HG02943 (cell line): ENCODE results near the gene CHRNB2.
"Not testable (repeated sequence)": the region's sequence is repeated elsewhere in the genome, so short reads cannot be mapped to it uniquely, and the experiment has no call there.

ENCODE experiments used
- ATAC-seq: cut with Tn5 transposase; IDR thresholded peaks from one replicate; pipeline ENCODE4 v1.9.1; 2021; ENCODE audit warnings: mild to moderate bottlenecking, low read depth, moderate library complexity; ENCODE audit not compliant: unreplicated experiment

The CHRNB2 gene, protein sequence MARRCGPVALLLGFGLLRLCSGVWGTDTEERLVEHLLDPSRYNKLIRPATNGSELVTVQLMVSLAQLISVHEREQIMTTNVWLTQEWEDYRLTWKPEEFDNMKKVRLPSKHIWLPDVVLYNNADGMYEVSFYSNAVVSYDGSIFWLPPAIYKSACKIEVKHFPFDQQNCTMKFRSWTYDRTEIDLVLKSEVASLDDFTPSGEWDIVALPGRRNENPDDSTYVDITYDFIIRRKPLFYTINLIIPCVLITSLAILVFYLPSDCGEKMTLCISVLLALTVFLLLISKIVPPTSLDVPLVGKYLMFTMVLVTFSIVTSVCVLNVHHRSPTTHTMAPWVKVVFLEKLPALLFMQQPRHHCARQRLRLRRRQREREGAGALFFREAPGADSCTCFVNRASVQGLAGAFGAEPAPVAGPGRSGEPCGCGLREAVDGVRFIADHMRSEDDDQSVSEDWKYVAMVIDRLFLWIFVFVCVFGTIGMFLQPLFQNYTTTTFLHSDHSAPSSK

GRCh38 chr1:154567386-154568156 lies at the start of gene CHRNB2:
TSS of gene CHRNB2 (plus strand) at chr1:154567778. CDS start at chr1:154568045, 267 bp downstream.
- ATAC-seq: no peak

- ATAC-seq: no peak
These were observed 48.0 kb upstream of the CHRNB2 start for GRCh38 chr1:154519591-154519991.

DNA sequence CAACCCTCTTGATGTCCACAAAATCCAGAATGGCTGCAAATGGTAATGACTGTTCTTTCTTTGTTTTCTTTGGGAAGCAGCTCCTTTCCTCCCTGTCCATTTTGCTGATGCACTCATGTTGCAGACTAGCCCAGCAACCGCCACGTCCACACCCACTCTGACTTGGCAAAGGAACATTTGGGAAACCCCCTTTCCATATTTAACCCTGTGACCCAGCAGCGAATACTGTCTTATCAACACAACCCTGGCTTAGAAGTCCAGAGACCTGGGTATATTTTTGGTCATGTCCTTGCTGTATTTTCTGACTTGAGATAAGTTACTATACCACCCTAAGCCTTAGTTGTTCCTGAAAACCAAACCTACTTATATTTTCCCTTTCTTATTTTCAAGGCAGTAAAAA lies 47.2 kb upstream of the CHRNB2 start:
- ATAC-seq: no peak

DNA sequence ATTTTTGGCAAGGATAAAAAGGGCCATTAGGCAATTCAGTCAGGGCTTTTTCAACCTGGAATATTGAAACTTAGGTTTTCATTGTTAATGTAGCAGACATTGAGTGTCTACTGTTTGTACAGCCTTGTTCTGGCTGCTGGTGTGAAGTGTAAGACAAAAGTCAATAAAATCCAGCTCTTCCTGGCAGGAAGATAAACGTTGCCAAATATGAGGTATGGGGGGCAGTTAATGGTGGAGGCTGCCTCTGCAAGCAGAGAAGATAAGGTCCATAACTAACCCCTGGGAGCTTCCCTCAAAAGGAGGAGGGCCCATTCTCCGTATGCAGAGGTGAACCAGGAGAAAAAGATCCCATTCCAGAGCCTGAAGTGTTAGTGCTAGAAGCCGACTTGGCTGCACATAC lies 45.9 kb upstream of the CHRNB2 start:
- no peak for ATAC-seq

DNA sequence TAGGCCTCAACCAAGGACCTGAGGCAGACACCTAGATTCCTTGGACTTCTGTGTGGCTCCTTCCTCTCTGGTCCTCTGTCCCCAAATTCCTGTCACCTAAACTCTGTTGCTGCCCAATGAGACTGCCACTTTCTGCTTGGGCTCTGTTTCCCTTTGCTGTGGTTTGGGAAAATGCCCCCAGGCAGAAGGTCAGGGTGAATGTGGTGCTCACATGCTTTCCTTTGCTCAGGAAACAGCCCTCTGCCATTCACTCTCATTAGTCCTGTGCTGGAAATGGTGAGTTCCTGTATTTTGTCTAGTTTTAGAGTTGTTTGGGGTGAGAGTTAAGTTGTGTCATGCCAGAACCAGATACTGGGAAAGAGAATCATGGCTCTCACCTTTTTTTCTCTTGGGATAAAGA lies 42.7 kb upstream of the CHRNB2 start:
- no peak for ATAC-seq

DNA sequence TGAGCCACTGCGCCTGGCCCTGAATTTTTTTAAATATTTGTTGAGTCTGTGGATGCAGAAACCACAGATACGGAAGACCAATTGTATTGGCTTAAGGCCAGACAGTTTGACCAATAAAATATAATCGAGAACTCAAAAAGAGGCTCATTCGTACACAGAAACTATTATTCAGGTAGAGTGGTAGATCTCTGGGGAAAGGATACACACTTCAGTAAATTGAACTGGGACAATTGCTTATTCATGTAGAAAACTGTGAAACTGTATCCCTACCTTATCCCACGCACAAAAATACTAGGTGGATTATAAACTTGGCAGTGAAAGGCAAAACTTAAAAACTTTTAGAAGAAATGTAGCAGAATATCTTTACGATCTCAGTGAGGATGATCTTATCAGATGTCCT lies 40.4 kb upstream of the CHRNB2 start:
- no peak for ATAC-seq

DNA sequence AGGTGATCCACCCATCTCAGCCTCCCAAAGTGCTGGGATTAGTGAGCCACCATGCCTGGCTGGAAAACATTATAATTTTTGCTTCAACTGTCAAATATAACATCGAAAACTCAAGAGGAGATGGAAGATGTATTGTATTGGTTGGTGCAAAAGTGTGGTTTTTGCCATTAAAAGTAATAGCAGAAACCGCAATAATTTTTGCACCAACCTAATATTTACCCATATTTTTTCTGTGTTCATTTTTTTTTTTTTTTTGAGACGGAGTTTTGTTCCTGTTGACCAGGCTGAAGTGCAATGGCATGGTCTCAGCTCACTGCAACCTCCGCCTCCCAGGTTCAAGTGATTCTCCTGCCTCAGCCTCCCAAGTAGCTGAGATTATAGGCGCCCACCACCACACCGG lies 38.3 kb upstream of the CHRNB2 start:
- no peak for ATAC-seq

- not testable (repeated sequence) for ATAC-seq
These were observed 35.6 kb upstream of the CHRNB2 start for GRCh38 chr1:154531950-154532349.

DNA sequence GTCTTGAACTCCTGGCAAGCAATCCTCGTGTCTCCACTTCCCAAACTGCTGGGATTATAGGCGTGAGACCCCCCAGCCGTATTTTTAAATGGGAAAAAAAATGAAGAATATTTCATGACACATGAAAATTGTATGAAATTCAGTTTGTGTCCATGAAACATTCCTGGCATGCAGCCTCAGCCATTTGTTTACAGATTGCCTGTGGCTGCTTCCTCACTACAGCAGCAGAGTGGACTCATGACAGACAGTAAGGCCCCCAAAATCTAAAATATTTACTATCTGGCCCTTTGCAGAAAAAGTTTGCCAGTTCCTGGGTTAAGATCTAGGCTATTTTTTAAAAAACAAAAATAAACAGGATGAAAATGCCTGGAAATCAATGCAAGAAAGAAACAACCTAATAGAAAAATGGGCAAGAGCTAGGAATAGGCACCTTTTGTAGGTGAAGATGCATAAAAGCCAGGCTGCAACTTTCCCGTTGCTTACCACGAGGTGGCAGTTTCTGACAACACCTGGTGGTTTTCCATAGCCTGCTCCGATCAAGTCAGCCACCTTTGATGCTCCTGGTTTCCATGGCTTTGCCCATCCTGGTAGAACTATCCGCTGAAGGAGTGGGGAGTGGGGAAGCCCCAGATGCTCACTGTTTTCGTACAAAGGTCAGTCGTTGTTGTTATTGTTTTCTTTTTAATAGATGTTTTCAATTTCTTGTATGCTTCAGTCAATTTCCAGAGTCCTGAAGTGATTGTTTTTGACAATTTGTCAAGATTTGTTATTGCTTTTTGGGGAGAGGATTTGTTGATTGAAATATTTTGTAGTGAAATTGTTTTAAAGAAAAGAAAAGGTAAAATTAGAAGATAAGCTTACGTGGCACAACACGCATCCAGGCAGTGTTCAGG lies 33.4 kb upstream of the CHRNB2 start:
- no peak for ATAC-seq

- ATAC-seq: no peak
These were observed 31.0 kb upstream of the CHRNB2 start for GRCh38 chr1:154536570-154536969.

DNA sequence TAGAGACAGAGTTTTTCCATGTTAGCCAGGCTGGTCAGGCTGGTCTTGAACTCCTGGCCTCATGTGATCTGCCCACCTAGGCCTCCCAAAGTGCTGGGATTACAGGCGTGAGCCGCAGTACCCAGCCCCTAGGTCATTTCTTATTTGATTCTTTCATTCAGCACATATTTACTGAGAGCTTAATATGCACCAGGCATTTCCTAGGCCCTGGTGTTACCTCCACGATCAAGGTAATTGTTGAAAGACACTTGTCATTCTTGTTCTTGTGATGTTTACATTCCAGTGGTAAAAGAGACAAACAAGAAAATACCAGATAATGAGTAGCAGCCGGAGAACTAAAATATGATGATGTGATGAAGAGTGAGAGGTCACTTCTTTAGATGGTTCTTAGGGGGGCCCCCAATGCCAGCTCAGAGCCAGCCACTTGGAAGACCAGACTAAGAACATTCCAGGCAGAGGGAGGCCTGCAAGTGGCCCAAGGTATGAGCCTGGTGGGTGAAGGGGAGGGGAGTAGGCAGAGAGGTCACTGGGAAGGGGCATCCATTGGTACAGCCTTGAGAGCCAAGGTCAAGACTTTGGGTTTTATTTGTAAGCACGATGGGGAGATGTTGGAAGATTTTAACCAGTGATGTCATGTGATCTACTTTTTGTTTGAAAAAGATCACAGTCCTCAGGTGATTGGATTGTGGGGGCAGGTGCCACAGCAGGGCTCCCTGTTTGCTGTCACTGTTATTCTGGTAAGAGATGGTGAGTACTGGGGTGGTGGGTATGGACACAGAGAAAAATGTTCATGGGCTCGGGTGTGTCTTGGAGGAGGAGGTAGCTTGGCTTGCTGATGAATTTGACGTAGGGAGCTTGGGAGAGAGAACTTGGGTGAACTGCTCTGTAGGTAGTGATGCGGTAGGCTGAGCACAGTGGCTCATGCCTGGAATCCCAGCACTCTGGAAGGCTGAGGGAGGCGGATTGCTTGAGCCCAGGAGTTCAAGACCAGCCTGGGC lies 27.8 kb upstream of the CHRNB2 start:
- no peak for ATAC-seq

DNA sequence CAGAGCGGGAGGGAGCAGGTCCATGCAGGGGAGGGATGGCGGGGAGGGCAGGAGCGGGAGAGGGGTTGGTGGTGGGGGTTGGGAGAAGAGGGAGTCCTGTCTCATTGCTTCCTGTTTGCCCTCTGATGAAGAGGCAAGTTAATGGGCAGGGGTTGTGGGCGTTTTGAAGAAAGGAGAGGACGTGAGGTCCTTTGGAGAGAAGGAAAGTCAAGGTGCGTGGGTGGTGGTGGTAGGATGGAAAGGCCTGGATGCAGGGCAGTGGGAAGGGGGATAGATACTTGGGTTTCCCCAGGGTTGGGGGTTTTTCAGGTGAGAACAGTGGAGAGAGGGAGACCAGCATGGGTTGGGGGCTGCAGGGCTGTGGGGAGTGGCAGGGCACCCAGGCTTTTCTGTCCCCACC lies 26.3 kb upstream of the CHRNB2 start:
- no peak for ATAC-seq

- ATAC-seq: no peak
These were observed 21.1 kb upstream of the CHRNB2 start for GRCh38 chr1:154546264-154547063.

- ATAC-seq: no peak
These were observed 20.4 kb upstream of the CHRNB2 start for GRCh38 chr1:154547105-154547732.

- ATAC-seq: no peak
These were observed 19.6 kb upstream of the CHRNB2 start for GRCh38 chr1:154548028-154548427.

- ATAC-seq: no peak
These were observed 18.3 kb upstream of the CHRNB2 start for GRCh38 chr1:154549202-154549770.

DNA sequence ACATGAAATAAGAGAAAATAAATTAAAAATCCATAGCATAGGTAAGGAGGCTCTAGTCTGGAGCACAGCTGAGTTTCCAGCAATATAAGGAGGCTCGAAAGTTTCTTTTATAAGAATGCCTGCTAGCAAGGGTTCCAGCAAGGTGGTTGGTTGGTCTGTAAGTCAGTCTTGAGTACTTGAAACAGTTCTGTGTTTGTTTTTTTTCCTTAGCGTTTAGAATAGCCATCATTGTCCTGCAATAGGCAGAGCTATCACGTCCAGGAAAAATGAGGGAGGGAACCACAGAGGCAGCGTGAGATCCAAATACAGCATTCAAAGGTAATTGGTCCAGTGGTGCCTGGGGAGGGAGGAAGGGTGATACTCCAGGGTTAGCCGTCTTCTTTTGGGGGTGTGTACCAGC lies 17.5 kb upstream of the CHRNB2 start:
- no peak for ATAC-seq

GRCh38 chr1:154550657-154551056 lies 16.9 kb upstream of the CHRNB2 start:
- no peak for ATAC-seq
